Measurements from ENCODE around the gene PTGIR.

Gene PTGIR

DNA sequence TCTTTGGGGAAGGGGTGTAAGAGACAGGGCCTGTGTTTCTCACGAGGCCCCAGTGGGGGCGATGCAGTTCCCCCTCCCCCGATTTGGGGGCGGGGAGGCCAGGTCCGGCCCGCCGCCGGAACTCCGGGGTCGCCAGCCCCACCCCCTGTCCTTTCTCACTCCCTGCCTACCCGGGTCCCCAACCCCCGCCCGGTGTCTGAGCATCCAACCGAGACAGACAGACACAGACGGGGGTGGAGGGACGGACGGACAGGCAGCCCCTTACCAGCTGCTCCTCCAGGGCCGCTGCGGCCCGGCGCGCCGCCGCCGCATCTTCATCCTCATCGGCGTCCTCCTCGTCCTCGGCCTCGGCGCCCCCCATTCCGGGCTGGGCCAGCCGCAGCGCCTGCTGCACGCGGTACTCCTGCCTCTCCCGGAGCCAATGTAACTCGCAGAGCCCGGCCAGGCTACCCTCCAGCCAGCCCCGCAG is 35.7 kb upstream of the PTGIR start:
- TF ChIP-seq, protein P1, sequence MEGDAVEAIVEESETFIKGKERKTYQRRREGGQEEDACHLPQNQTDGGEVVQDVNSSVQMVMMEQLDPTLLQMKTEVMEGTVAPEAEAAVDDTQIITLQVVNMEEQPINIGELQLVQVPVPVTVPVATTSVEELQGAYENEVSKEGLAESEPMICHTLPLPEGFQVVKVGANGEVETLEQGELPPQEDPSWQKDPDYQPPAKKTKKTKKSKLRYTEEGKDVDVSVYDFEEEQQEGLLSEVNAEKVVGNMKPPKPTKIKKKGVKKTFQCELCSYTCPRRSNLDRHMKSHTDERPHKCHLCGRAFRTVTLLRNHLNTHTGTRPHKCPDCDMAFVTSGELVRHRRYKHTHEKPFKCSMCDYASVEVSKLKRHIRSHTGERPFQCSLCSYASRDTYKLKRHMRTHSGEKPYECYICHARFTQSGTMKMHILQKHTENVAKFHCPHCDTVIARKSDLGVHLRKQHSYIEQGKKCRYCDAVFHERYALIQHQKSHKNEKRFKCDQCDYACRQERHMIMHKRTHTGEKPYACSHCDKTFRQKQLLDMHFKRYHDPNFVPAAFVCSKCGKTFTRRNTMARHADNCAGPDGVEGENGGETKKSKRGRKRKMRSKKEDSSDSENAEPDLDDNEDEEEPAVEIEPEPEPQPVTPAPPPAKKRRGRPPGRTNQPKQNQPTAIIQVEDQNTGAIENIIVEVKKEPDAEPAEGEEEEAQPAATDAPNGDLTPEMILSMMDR (IDR thresholded peaks at IDR 0.05; ENCODE audit: insufficient read depth, low read depth, low read length, missing control alignments), result no peak
- peak overlapping the region; percentile 46 for H3K4me3 ChIP-seq (ENCODE audit: low read depth, low read length)
- DNase-seq (ENCODE audit: low read depth), result no peak

GRCh38 chr19:46660008-46660517 is 35.2 kb upstream of the PTGIR start:
- no peak overlapping the region; the same call in 1 of the 2 replicates for H3K4me3 ChIP-seq (ENCODE audit: low read depth, low read length)
- no peak for DNase-seq (ENCODE audit: low read depth)
- TF ChIP-seq, protein P1 (IDR thresholded peaks at IDR 0.05; ENCODE audit: insufficient read depth, low read depth, low read length, missing control alignments), result no peak

DNA sequence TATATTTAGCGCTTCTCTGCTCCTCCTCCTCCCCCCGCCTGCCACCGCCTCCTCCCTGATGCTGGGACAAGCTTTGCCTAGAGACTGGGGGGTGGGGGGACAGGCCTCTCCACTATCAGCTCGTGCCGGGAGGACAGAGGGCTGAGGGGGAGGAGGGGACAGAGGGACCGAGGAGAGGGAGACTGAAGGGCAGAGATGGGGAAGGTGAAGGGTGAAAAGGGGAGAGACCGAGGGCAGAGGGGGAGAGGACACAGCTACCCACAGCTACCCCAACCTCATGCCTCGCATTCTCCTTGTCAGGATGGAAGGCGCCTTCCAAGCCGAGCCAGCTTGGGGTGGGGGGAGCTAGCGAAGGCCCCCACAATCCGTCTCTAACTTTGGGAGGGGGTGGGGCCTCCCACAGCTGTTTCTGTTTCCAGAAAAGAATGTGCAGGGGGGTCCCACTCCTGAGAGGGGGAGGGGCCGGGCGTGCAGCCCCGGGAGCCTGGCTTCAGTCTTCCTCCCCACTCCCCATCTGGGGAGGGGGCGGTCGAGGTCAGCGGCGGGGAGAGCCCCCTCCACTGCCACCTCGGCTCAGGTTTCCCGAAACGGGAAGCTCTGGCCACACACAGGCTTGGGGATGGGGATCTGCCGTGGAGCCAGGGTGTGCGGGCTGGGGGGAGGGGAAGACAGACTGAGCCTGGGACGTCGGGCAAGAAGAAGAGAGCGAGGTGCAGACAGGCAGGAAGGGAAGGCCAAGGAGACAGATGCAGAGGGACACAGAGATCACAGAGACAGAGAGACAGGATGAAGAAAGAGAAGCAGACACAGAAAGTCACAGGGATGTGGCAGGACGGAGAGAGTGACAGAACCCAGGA is 34.5 kb upstream of the PTGIR start:
- H3K4me3 ChIP-seq (ENCODE audit: low read depth, low read length), result no peak overlapping the region
- TF ChIP-seq, protein P1 (IDR thresholded peaks at IDR 0.05; ENCODE audit: insufficient read depth, low read depth, low read length, missing control alignments), result no peak
- DNase-seq (ENCODE audit: low read depth), result no peak

DNA sequence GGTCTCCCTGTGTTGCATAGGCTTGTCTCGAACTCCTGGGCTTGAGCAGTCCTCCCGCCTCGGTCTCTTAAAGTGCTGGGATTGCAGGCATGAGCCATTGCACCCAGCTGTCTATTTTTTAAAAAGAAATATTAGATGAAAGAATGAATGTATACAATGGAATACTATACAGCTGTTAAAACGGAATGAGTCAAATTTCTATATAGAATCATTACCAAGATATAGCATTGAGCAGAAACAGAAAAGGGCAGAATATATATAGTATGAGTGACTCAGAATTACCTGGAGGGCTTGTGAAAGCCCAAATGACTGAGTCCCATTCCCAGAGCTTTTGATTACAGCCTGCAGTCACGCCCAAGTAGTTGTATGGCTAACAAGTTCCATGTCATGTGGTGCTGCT is 31.7 kb upstream of the PTGIR start:
- TF ChIP-seq, protein P1 (IDR thresholded peaks at IDR 0.05; ENCODE audit: insufficient read depth, low read depth, low read length, missing control alignments), result no peak
- H3K4me3 ChIP-seq (ENCODE audit: low read depth, low read length), result no peak overlapping the region
- DNase-seq (ENCODE audit: low read depth), result no peak

GRCh38 chr19:46654621-46655152 is 29.8 kb upstream of the PTGIR start:
- H3K4me3 ChIP-seq (ENCODE audit: low read depth, low read length), result no peak overlapping the region
- DNase-seq (ENCODE audit: low read depth), result no peak
- TF ChIP-seq, protein P1 (IDR thresholded peaks at IDR 0.05; ENCODE audit: insufficient read depth, low read depth, low read length, missing control alignments), result no peak

DNA sequence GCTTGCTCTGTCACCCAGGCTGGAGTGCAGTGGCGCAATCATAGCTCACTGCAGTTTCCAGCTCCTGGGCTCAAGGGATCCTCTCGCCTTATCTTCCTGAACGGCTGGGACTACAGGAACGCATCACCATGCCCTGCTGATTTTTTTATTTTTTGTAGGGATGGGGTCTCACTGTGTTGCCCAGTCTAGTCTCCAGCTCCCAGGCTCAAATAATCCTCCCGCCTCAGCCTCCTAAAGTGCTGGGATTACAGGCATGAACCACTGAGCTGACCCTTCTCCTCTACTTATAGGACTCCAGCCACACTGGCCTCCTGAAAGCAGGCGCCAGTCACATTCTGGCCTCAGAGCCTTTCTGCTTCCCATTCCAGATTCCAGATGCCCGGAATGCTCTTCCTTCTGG is 25.6 kb upstream of the PTGIR start:
- DNase-seq (ENCODE audit: low read depth), result no peak
- no peak overlapping the region for H3K4me3 ChIP-seq (ENCODE audit: low read depth, low read length)
- TF ChIP-seq, protein P1 (IDR thresholded peaks at IDR 0.05; ENCODE audit: insufficient read depth, low read depth, low read length, missing control alignments), result no peak

Measured in GM12865 (cell line).